Panc1 (cell line): Measurements from ENCODE around the gene SCAF1. TPM values are rescaled to one million over a fixed set of nuclear protein-coding genes. Genes with fewer than 3 reads are reported as not detected.

Experiments
- ATAC-seq: fragments of 200-7000 bp; cut with Tn5 transposase; 2 replicates; pipeline ENCODE4 v1.9.1; 2020; ENCODE audit warnings: mild to moderate bottlenecking, moderate library complexity
- BruUV-seq: library from RNA; stranded (reverse); fragments of 400-500 nt; replicated peaks from 2 replicates; lab custom pipeline; 2021; lab: Mats Ljungman, UMichigan
- CTCF ChIA-PET: fragments of 300-600 bp; sonication (Branson Sonifier 250); formaldehyde crosslinking; loops from one replicate; lab custom pipeline; 2022; ENCODE audit warnings: antibody characterized with exemption; lab: Charles Lee
- POLR2A ChIA-PET: fragments of 300-600 bp; sonication (Branson Sonifier 250); formaldehyde crosslinking; loops from one replicate; lab custom pipeline; 2022; ENCODE audit warnings: antibody characterized with exemption; lab: Charles Lee
- DNase-seq: peaks from one replicate; pipeline ENCODE4 v3.0.0-alpha.2; 2010; ENCODE audit warnings: low read depth, low spot score
- H3K27ac ChIP-seq: 2 replicates; pipeline ENCODE4 v1.5.1; 2011; ENCODE audit warnings: mild to moderate bottlenecking, low read length, inconsistent platforms
- H3K27me3 ChIP-seq: fragments of 200-500 bp; sonication (Bioruptor generic); 2 replicates; pipeline ENCODE4 v1.6.0; 2014; ENCODE audit warnings: low read length, inconsistent platforms; ENCODE audit not compliant: control insufficient read depth, insufficient read depth
- H3K36me3 ChIP-seq: fragments of 200-500 bp; sonication (Bioruptor generic); 2 replicates; pipeline ENCODE4 v1.5.1; 2014; ENCODE audit warnings: inconsistent platforms, mild to moderate bottlenecking, low read length, moderate library complexity; ENCODE audit not compliant: control insufficient read depth, insufficient read depth
- H3K4me1 ChIP-seq: 2 replicates; pipeline ENCODE4 v1.5.1; 2011; ENCODE audit warnings: inconsistent platforms, mild to moderate bottlenecking, low read length, moderate library complexity; ENCODE audit not compliant: control insufficient read depth, insufficient read depth
- H3K4me3 ChIP-seq, 2 experiments: 2 replicates each; pipeline ENCODE4 v1.5.1; 2011 to 2012; ENCODE audit warnings: low read depth in 2 of 2, low read length in 2 of 2, mild to moderate bottlenecking in 2 of 2, inconsistent platforms in 1 of 2, moderate library complexity in 1 of 2
- H3K9me3 ChIP-seq: fragments of 200-500 bp; sonication (Bioruptor generic); 2 replicates; pipeline ENCODE4 v1.5.1; 2014; ENCODE audit warnings: low read depth, mild to moderate bottlenecking, inconsistent platforms, low read length, moderate library complexity; ENCODE audit not compliant: control insufficient read depth, insufficient read depth
- CTCF ChIP-seq: fragments of 450-650 bp; IDR thresholded peaks from 2 replicates; pipeline ENCODE4 v1.5.1; 2017; ENCODE audit warnings: mild to moderate bottlenecking
- POLR2AphosphoS5 ChIP-seq: IDR thresholded peaks from 2 replicates; pipeline ENCODE4 v1.6.1; 2012; ENCODE audit warnings: mild to moderate bottlenecking, low read depth, low read length, moderate library complexity
- REST ChIP-seq, 2 experiments: IDR thresholded peaks; 2 replicates each; pipeline ENCODE4 v1.6.1; 2011 to 2012; ENCODE audit warnings: low read depth in 2 of 2, control low read depth in 1 of 2, low read length in 1 of 2, mild to moderate bottlenecking in 1 of 2, moderate library complexity in 1 of 2; ENCODE audit not compliant: insufficient read depth in 1 of 2
- SIN3A ChIP-seq: IDR thresholded peaks from 2 replicates; pipeline ENCODE4 v1.6.1; 2012; ENCODE audit warnings: low read depth, mild to moderate bottlenecking, low read length, moderate library complexity, borderline replicate concordance; ENCODE audit not compliant: insufficient read depth
- TCF7L2 ChIP-seq: IDR thresholded peaks from 2 replicates; pipeline ENCODE4 v1.6.1; 2011; ENCODE audit warnings: mild to moderate bottlenecking, low read depth, low read length, inconsistent platforms
- in situ Hi-C: cut with HindIII; loops from 2 replicates; pipeline ENCODE4 v1.10.0; 2016; ENCODE audit warnings: low sequenced_read_pairs, low pct_unique_long_range_greater_than_20kb
- intact Hi-C: fragments of 100-400 bp; cut with micrococcal nuclease; formaldehyde crosslinking; loops from one replicate; pipeline ENCODE4 v1.10.0; 2022; ENCODE audit not compliant: unreplicated experiment
- total RNA-seq: library from RNA; stranded (reverse); gene quantifications from one replicate; pipeline ENCODE4 v1.2.1, GENCODE V29; 2021; ENCODE audit not compliant: unreplicated experiment

SCAF1 gene
- total RNA-seq, 1 experiment from 2014 or later = 77.4 TPM

- no peak overlapping the region for H3K4me3 ChIP-seq
- ATAC-seq (no peak), DNase-seq (no peak)
- H3K4me1 ChIP-seq = no peaks in the 10 kb centered on the region
- intact Hi-C loops (no loop called here), in situ Hi-C loops (no loop called here)
- no peaks in the 10 kb centered on the region for H3K9me3 ChIP-seq
- no TSS peak for BruUV-seq
- CTCF ChIA-PET = no interaction called here
- POLR2A ChIA-PET = interaction anchor here (0.7 kb wide), 1 partner anchor 10 kb away, joined by 3 read pairs; no protein-coding TSS in a partner anchor
- H3K27me3 ChIP-seq = no peaks in the 10 kb centered on the region
- H3K27ac ChIP-seq = no peak overlapping the region
- TF ChIP-seq TCF7L2 (no peak), CTCF (no peak), REST (IDR thresholded peaks at IDR 0.05; ENCODE audit: insufficient read depth in 1 of 2, low read depth in 2 of 2, low read length in 1 of 2) (no peak), POLR2AphosphoS5 (no peak), SIN3A (no peak)
- no peaks in the 10 kb centered on the region for H3K36me3 ChIP-seq
Observed at GRCh38 chr19:49704888-49705642, 63.1 kb downstream of the SCAF1 start.

GRCh38 chr19:49705919-49706318 is 63.9 kb downstream of the SCAF1 start:
- no peak overlapping the region for H3K27ac ChIP-seq
- no peaks in the 10 kb centered on the region for H3K4me1 ChIP-seq
- ChIA-PET POLR2A (no interaction called here), CTCF (no interaction called here)
- intact Hi-C loops = no loop called here
- no peaks in the 10 kb centered on the region for H3K27me3 ChIP-seq
- H3K36me3 ChIP-seq = no peaks in the 10 kb centered on the region
- ATAC-seq = no peak
- no peak for DNase-seq
- no TSS peak for BruUV-seq
- TF ChIP-seq REST (IDR thresholded peaks at IDR 0.05; ENCODE audit: insufficient read depth in 1 of 2, low read depth in 2 of 2, low read length in 1 of 2) (no peak), TCF7L2 (no peak), POLR2AphosphoS5 (no peak), SIN3A (no peak), CTCF (no peak)
- in situ Hi-C loops = no loop called here
- no peaks in the 10 kb centered on the region for H3K9me3 ChIP-seq
- no peak overlapping the region for H3K4me3 ChIP-seq
